ENCODE measurements around the gene KRT80. TPM values are rescaled to one million over a fixed set of nuclear protein-coding genes. Genes with fewer than 3 reads are reported as not detected.

Gene KRT80
- total and polyA plus RNA-seq, 3 donors from 2014 or later, result 0.50 to 1.0 (median 0.94) TPM

GRCh38 chr12:52179396-52179973 lies 12.3 kb downstream of the KRT80 start:
- WGBS, 2 donors, result 81 to 83% methylated on average over 1 to 6 of the region's 6 CpGs

GRCh38 chr12:52178984-52179383 lies 12.8 kb downstream of the KRT80 start:
- intact Hi-C loops (cut with DNase I; ENCODE audit: low total_unique reads), result no loop called here
- H3K4me1 ChIP-seq, result peaks cover 14% of the 10 kb centered on the region
- WGBS, 2 donors, result 49 to 76% methylated on average over 2 of the region's 2 CpGs
- no peak overlapping the region for H3K27ac ChIP-seq
- TF ChIP-seq CTCF (IDR thresholded peaks at IDR 0.05) (no peak), POLR2A (IDR thresholded peaks at IDR 0.05) (no peak)
- H3K9me3 ChIP-seq, result no peaks in the 10 kb centered on the region
- no peaks in the 10 kb centered on the region for H3K27me3 ChIP-seq
- DNase-seq, result no peak
- H3K36me3 ChIP-seq (ENCODE audit: low read depth, missing control alignments), result no peaks in the 10 kb centered on the region
- no peak overlapping the region for H3K4me3 ChIP-seq

More at GRCh38 chr12:52179396-52179973, 12.3 kb downstream of the KRT80 start:
- Histone ChIP-seq H3K36me3 (ENCODE audit: low read depth, missing control alignments) (no peaks in the 10 kb centered on the region), H3K4me1 (peaks cover 14% of the 10 kb centered on the region), H3K9me3 (no peaks in the 10 kb centered on the region), H3K4me3 (no peak overlapping the region), H3K27ac (no peak overlapping the region), H3K27me3 (no peaks in the 10 kb centered on the region)
- TF ChIP-seq CTCF (IDR thresholded peaks at IDR 0.05), result no peak
- no peak for TF ChIP-seq POLR2A (IDR thresholded peaks at IDR 0.05)
- no peak for DNase-seq
- intact Hi-C loops (cut with DNase I; ENCODE audit: low total_unique reads), result no loop called here

- no peak overlapping the region for H3K27ac ChIP-seq
- no peak for TF ChIP-seq POLR2A (IDR thresholded peaks at IDR 0.05)
- TF ChIP-seq CTCF (IDR thresholded peaks at IDR 0.05), result no peak
- no peak overlapping the region for H3K4me3 ChIP-seq
- no peak for DNase-seq
- H3K27me3 ChIP-seq, result no peaks in the 10 kb centered on the region
- H3K4me1 ChIP-seq, result peaks cover 14% of the 10 kb centered on the region
- 85 to 100% methylated on average over 6 to 7 of the region's 7 CpGs for WGBS, 2 donors
- no peaks in the 10 kb centered on the region for H3K9me3 ChIP-seq
- intact Hi-C loops (cut with DNase I; ENCODE audit: low total_unique reads), result no loop called here
- H3K36me3 ChIP-seq (ENCODE audit: low read depth, missing control alignments), result no peaks in the 10 kb centered on the region
Measured at GRCh38 chr12:52178443-52178842, 13.4 kb downstream of the KRT80 start.

GRCh38 chr12:52175371-52176350 lies 16.2 kb downstream of the KRT80 start:
- no peaks in the 10 kb centered on the region for H3K27me3 ChIP-seq
- WGBS, 2 donors, result 82% methylated on average over 15 to 20 of the region's 20 CpGs
- intact Hi-C loops (cut with DNase I; ENCODE audit: low total_unique reads), result no loop called here
- no peak overlapping the region for H3K4me3 ChIP-seq
- no peak for DNase-seq
- H3K9me3 ChIP-seq, result no peaks in the 10 kb centered on the region
- TF ChIP-seq POLR2A (IDR thresholded peaks at IDR 0.05), result no peak
- no peak for TF ChIP-seq CTCF (IDR thresholded peaks at IDR 0.05)
- H3K36me3 ChIP-seq (ENCODE audit: low read depth, missing control alignments), result no peaks in the 10 kb centered on the region
- H3K4me1 ChIP-seq, result peaks cover 17% of the 10 kb centered on the region
- H3K27ac ChIP-seq, result no peak overlapping the region
